IMR-90 (cell line): ENCODE results near the gene PRPS2. TPM values are rescaled to one million over a fixed set of nuclear protein-coding genes. Genes with fewer than 3 reads are reported as not detected.

Experiments
- ATAC-seq: fragments of 200-7000 bp; cut with Tn5 transposase; 2 replicates; pipeline ENCODE4 v1.9.1; 2020; ENCODE audit warnings: low read depth, mild to moderate bottlenecking, moderate library complexity
- Bru-seq: library from RNA; stranded (reverse); fragments of 400-500 nt; gene quantifications from one replicate; lab custom pipeline; 2021; lab: Mats Ljungman, UMichigan
- BruChase-seq, 2 experiments: library from RNA; stranded (reverse); fragments of 400-500 nt; gene quantifications; one replicate each; lab custom pipeline; 2021; lab: Mats Ljungman, UMichigan
- BruUV-seq: library from RNA; stranded (reverse); fragments of 400-500 nt; replicated peaks from 2 replicates; lab custom pipeline; 2021; lab: Mats Ljungman, UMichigan
- CTCF ChIA-PET: fragments of 300-600 bp; formaldehyde crosslinking; extraction: SDS; loops from one replicate; lab custom pipeline; 2021; ENCODE audit warnings: antibody characterized with exemption; lab: Yijun Ruan, JAX
- POLR2A ChIA-PET: fragments of 300-600 bp; sonication (Branson Sonifier 250); formaldehyde crosslinking; loops from one replicate; lab custom pipeline; 2022; ENCODE audit warnings: antibody characterized with exemption; ENCODE audit not compliant: unreplicated experiment; lab: Charles Lee
- DNase-seq: peaks from one replicate; pipeline ENCODE4 v3.0.0; 2013
- H2AFZ ChIP-seq: replicated peaks from 2 replicates; pipeline ENCODE3; 2013; ENCODE audit warnings: low read length, mild to moderate bottlenecking; ENCODE audit not compliant: poor library complexity
- H2AK5ac ChIP-seq: 2 replicates; pipeline ENCODE4 v1.6.1; 2013; ENCODE audit warnings: low read depth, low read length, inconsistent platforms
- H2AK9ac ChIP-seq: replicated peaks from 2 replicates; pipeline ENCODE3; 2013; ENCODE audit warnings: mild to moderate bottlenecking, low read depth, low read length, moderate library complexity; ENCODE audit not compliant: poor library complexity
- H2BK120ac ChIP-seq: 2 replicates; pipeline ENCODE4 v1.6.1; 2013; ENCODE audit warnings: low read depth, low read length, inconsistent platforms
- H2BK15ac ChIP-seq: 3 replicates; pipeline ENCODE4 v1.6.1; 2013; ENCODE audit warnings: low read depth, low read length, inconsistent platforms
- H2BK20ac ChIP-seq: 2 replicates; pipeline ENCODE4 v1.6.1; 2013; ENCODE audit warnings: low read depth, mild to moderate bottlenecking, inconsistent platforms, low read length, moderate library complexity
- H2BK5ac ChIP-seq: 2 replicates; pipeline ENCODE4 v1.6.1; 2013; ENCODE audit warnings: mild to moderate bottlenecking, low read depth, low read length, inconsistent platforms; ENCODE audit not compliant: poor library complexity, severe bottlenecking
- H3K14ac ChIP-seq: replicated peaks from 2 replicates; pipeline ENCODE4 v1.6.1; 2013; ENCODE audit warnings: low read depth, low read length, inconsistent platforms
- H3K18ac ChIP-seq: 2 replicates; pipeline ENCODE4 v1.6.1; 2013; ENCODE audit warnings: low read depth, low read length, control low read depth
- H3K23ac ChIP-seq: 2 replicates; pipeline ENCODE4 v1.6.1; 2013; ENCODE audit warnings: low read depth, low read length, inconsistent platforms
- H3K27ac ChIP-seq: 2 replicates; pipeline ENCODE4 v1.5.1; 2013; ENCODE audit warnings: mild to moderate bottlenecking, control low read depth, low read length; ENCODE audit not compliant: insufficient read depth
- H3K27me3 ChIP-seq: 2 replicates; pipeline ENCODE4 v1.6.1; 2013; ENCODE audit warnings: low read length; ENCODE audit not compliant: control insufficient read depth, insufficient read depth
- H3K36me3 ChIP-seq: 2 replicates; pipeline ENCODE4 v1.6.1; 2013; ENCODE audit warnings: low read length, mixed read lengths; ENCODE audit not compliant: control insufficient read depth, insufficient read depth
- H3K4ac ChIP-seq: 2 replicates; pipeline ENCODE4 v1.6.1; 2013; ENCODE audit warnings: low read depth, low read length, inconsistent platforms
- H3K4me1 ChIP-seq: 2 replicates; pipeline ENCODE4 v1.6.1; 2013; ENCODE audit warnings: low read length, mixed read lengths; ENCODE audit not compliant: control insufficient read depth, insufficient read depth
- H3K4me2 ChIP-seq: 2 replicates; pipeline ENCODE4 v1.6.1; 2013; ENCODE audit warnings: low read depth, mild to moderate bottlenecking, control low read depth, low read length, moderate library complexity
- H3K4me3 ChIP-seq: 2 replicates; pipeline ENCODE4 v1.5.1; 2013; ENCODE audit warnings: low read depth, mild to moderate bottlenecking, control low read depth, low read length, moderate library complexity; ENCODE audit not compliant: insufficient read depth
- H3K56ac ChIP-seq: 2 replicates; pipeline ENCODE4 v1.6.1; 2013; ENCODE audit warnings: low read length, inconsistent platforms; ENCODE audit not compliant: insufficient read depth; ENCODE audit errors: extremely low read depth
- H3K79me1 ChIP-seq, 2 experiments: 2 replicates each; pipeline ENCODE4 v1.6.1; 2013; ENCODE audit warnings: low read length in 2 of 2, inconsistent platforms in 1 of 2, low read depth in 1 of 2
- H3K9ac ChIP-seq: 2 replicates; pipeline ENCODE4 v1.6.1; 2013; ENCODE audit warnings: low read depth, low read length, control low read depth
- H3K9me1 ChIP-seq: 2 replicates; pipeline ENCODE4 v1.6.1; 2013; ENCODE audit warnings: low read length, inconsistent platforms; ENCODE audit not compliant: insufficient read depth
- H3K9me3 ChIP-seq: 2 replicates; pipeline ENCODE4 v1.6.1; 2013; ENCODE audit warnings: low read length; ENCODE audit not compliant: control insufficient read depth, insufficient read depth
- H4K20me1 ChIP-seq: 2 replicates; pipeline ENCODE4 v1.6.1; 2013; ENCODE audit warnings: low read length, inconsistent platforms; ENCODE audit not compliant: insufficient read depth
- H4K5ac ChIP-seq: 2 replicates; pipeline ENCODE4 v1.6.1; 2013; ENCODE audit warnings: mild to moderate bottlenecking, low read depth, low read length, control low read depth
- H4K8ac ChIP-seq, 2 experiments: 2 replicates each; pipeline ENCODE4 v1.6.1; 2013; ENCODE audit warnings: low read depth in 2 of 2, low read length in 2 of 2, control low read depth in 1 of 2, inconsistent platforms in 1 of 2
- H4K91ac ChIP-seq: 2 replicates; pipeline ENCODE4 v1.6.1; 2013; ENCODE audit warnings: low read depth, low read length, inconsistent platforms; ENCODE audit not compliant: insufficient read depth
- MAZ ChIP-seq: IDR thresholded peaks from 2 replicates; pipeline ENCODE4 v1.6.1; 2012; ENCODE audit warnings: low read depth, mild to moderate bottlenecking, low read length, improper control_type of control experiment, moderate library complexity, borderline replicate concordance
- POLR2A ChIP-seq: IDR thresholded peaks from 2 replicates; pipeline ENCODE4 v1.6.1; 2012; ENCODE audit warnings: mild to moderate bottlenecking, low read depth, low read length
- RCOR1 ChIP-seq: IDR thresholded peaks from 2 replicates; pipeline ENCODE4 v1.6.1; 2012; ENCODE audit warnings: mild to moderate bottlenecking, low read length, improper control_type of control experiment; ENCODE audit not compliant: insufficient replicate concordance
- WGBS, 2 experiments: methylation state at CpG; one replicate each; pipeline versions ENCODE4 v1.1.5 to v1.1.7; 2013; ENCODE audit warnings: missing lambda C conversion rate in 2 of 2; ENCODE audit not compliant: insufficient read length in 1 of 2; ENCODE audit errors: extremely low coverage in 2 of 2; 5-methylcytosine and 5-hydroxymethylcytosine counted together
- dilution Hi-C: fragments of 300-500 bp; cut with HindIII; formaldehyde crosslinking; loops from one replicate; pipeline ENCODE4 v1.14.3; 2018; ENCODE audit warnings: low sequenced_read_pairs; ENCODE audit not compliant: unreplicated experiment
- in situ Hi-C: fragments of 300-500 bp; cut with MboI; formaldehyde crosslinking; loops from 3 replicates; pipeline ENCODE4 v1.14.3; 2019; ENCODE audit warnings: low sequenced_read_pairs, inconsistent platforms, mixed read lengths
- intact Hi-C: fragments of 100-400 bp; cut with micrococcal nuclease; formaldehyde crosslinking; loops from 2 replicates; pipeline ENCODE4 v1.10.0; 2022
- long read RNA-seq: library from polyadenylated mRNA; unstranded; transcript quantifications from one replicate; pipeline ENCODE4 v2.0.0, GENCODE V29; 2021; ENCODE audit not compliant: unreplicated experiment
- polyA plus RNA-seq, 3 experiments: library from polyadenylated mRNA; depleted of rRNA; stranded (reverse); fragments of >200 nt; gene quantifications; 2 replicates each; pipeline ENCODE4 v1.2.3, GENCODE V29; 2012; ENCODE audit warnings: low replicate concordance in 1 of 3
- total RNA-seq: library from RNA; depleted of rRNA; stranded (reverse); fragments of >200 nt; gene quantifications from 2 replicates; pipeline ENCODE4 v1.2.3, GENCODE V29; 2012; rRNA removed

Gene PRPS2
- total RNA-seq, result 48.0 and 48.9 TPM in 2 replicates
- polyA plus RNA-seq (2012; rRNA removed), result 20.4 and 25.7 TPM in 2 replicates
- polyA plus RNA-seq (2012; cell fraction: cytosol; rRNA removed), result 20.1 and 38.6 TPM in 2 replicates
- 14.3 and 16.4 TPM in 2 replicates for polyA plus RNA-seq (2012; cell fraction: nucleus; rRNA removed; ENCODE audit: low replicate concordance)
- percentile 53 among the genes with signal in this experiment for Bru-seq, nascent RNA
- BruChase-seq, experiment 1, labeled RNA remaining after a 6-hour chase, result percentile 53 among the genes with signal in this experiment
- BruChase-seq, experiment 2, labeled RNA remaining after a 2-hour chase, result percentile 47 among the genes with signal in this experiment
- long read RNA-seq, transcript PRPS2-202 (7 exons, 2,511 nt), result major isoform, 7 of 9 reads
- long read RNA-seq, partial matches to known transcripts, result 0 of 9 reads
- long read RNA-seq, other reads (novel, unspliced or antisense), result 2 of 9 reads

- peak; percentile 93 for ATAC-seq
- peak within 1 kb of the TSS; percentile 81 for H2AK9ac ChIP-seq
- H3K4me1 ChIP-seq, result no peaks in the 10 kb centered on the region
- H3K9me3 ChIP-seq, result peaks cover 5% of the 10 kb centered on the region
- H2AFZ ChIP-seq, result peak within 1 kb of the TSS; percentile 97
- no peak within 1 kb of the TSS for H2BK120ac ChIP-seq
- H4K8ac ChIP-seq, result no peak within 1 kb of the TSS
- POLR2A ChIA-PET, result no interaction called here
- H3K79me1 ChIP-seq, result peaks cover 5 to 10% of the 10 kb centered on the region in 2 experiments; a peak in 1 of 4 replicates
- CTCF ChIA-PET, result no interaction called here
- H3K18ac ChIP-seq, result 0 out of 2 replicates have a peak within 1 kb of the TSS, but pooled peaks have one; percentile 35
- WGBS, 2 experiments, result 29% methylated on average over 59 of the region's 113 CpGs; no CpG with 5 or more reads in 1 of the 2 experiments
- peak; percentile 18 for DNase-seq
- in situ Hi-C loops (no loop called here), dilution Hi-C loops (no loop called here), intact Hi-C loops (no loop called here)
- H2BK15ac ChIP-seq, result no peak within 1 kb of the TSS
- H3K4ac ChIP-seq, result peak within 1 kb of the TSS; percentile 48; the same call in 1 of the 2 replicates
- peak within 1 kb of the TSS; percentile 96 for H3K4me2 ChIP-seq
- BruUV-seq, result no TSS peak
- H2BK5ac ChIP-seq, result no peak within 1 kb of the TSS
- H3K4me3 ChIP-seq, result peak within 1 kb of the TSS; percentile 100
- no peak within 1 kb of the TSS for H3K14ac ChIP-seq
- H4K91ac ChIP-seq, result no peak within 1 kb of the TSS
- H2AK5ac ChIP-seq, result no peak within 1 kb of the TSS
- no peak within 1 kb of the TSS for H4K5ac ChIP-seq
- H4K20me1 ChIP-seq, result no peaks in the 10 kb centered on the region
- peak within 1 kb of the TSS; percentile 22; the same call in 1 of the 2 replicates for H3K27ac ChIP-seq
- no peaks in the 10 kb centered on the region for H3K9me1 ChIP-seq
- H3K36me3 ChIP-seq, result no peaks in the 10 kb centered on the region
- H2BK20ac ChIP-seq, result no peak within 1 kb of the TSS
- TF ChIP-seq MAZ (peak; percentile 23; the same call in 1 of the 2 replicates), RCOR1 (no peak), POLR2A (0 out of 2 replicates have a peak, but pooled peaks have one; percentile 33)
- 0 out of 2 replicates have a peak within 1 kb of the TSS, but pooled peaks have one; percentile 59 for H3K23ac ChIP-seq
- H3K27me3 ChIP-seq, result peaks cover 3% of the 10 kb centered on the region; the same call in 1 of the 2 replicates
- no peak within 1 kb of the TSS for H3K56ac ChIP-seq
- H3K9ac ChIP-seq, result peak within 1 kb of the TSS; percentile 68
Measured at GRCh38 chrX:12791257-12792228, at the start of gene PRPS2. PRPS2 (plus strand) TSS chrX:12791412; CDS start chrX:12791498, 86 bp downstream.
